ENCODE results near the gene MLLT6.

MLLT6 gene

DNA sequence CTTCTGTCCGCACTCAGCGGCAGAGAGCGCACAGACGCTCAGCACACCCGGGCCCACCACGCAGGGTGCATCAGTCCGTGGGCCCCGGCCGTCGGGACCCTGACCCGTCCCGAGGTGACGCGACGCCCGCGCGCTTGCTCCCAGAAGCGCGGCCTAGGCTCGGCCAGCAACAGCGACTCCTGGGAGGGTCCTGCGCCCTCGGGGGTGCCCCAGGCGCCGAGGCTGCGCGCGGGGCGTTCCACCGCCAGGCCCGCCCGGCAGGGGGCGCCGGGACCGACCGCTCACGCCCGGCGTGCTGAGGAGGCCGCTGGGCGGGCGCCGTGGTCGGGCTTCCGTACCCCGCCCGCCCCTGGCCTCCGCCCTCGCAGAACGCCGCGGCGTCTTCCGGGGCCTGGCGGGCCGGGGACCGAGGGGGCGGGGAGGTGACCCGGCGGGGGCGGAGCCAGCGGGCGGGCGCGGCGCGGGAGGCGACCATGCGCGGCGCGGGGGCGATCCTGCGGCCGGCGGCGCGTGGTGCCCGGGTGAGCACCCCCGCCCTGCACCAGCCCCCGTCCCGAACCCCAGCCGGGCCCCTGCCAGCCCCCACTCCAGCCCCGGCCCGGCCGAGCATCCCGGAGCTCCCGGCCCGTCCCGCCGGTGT is 24.9 kb downstream of the MLLT6 start, which contains the start of gene CISD3:
Gene CISD3 (plus strand): TSS at position 456 of the 640 bp plus-strand sequence. CDS start 18 bp downstream, at position 474.
- peak within 1 kb of the TSS; percentile 85 for H3K4me3 ChIP-seq (ENCODE audit: low read length)
- DNase-seq (ENCODE audit: low read depth) = peak; percentile 83
- TF ChIP-seq, protein P1, sequence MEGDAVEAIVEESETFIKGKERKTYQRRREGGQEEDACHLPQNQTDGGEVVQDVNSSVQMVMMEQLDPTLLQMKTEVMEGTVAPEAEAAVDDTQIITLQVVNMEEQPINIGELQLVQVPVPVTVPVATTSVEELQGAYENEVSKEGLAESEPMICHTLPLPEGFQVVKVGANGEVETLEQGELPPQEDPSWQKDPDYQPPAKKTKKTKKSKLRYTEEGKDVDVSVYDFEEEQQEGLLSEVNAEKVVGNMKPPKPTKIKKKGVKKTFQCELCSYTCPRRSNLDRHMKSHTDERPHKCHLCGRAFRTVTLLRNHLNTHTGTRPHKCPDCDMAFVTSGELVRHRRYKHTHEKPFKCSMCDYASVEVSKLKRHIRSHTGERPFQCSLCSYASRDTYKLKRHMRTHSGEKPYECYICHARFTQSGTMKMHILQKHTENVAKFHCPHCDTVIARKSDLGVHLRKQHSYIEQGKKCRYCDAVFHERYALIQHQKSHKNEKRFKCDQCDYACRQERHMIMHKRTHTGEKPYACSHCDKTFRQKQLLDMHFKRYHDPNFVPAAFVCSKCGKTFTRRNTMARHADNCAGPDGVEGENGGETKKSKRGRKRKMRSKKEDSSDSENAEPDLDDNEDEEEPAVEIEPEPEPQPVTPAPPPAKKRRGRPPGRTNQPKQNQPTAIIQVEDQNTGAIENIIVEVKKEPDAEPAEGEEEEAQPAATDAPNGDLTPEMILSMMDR (IDR thresholded peaks at IDR 0.05; ENCODE audit: insufficient read depth, low read depth, low read length, missing control alignments) = peak; percentile 13

DNA sequence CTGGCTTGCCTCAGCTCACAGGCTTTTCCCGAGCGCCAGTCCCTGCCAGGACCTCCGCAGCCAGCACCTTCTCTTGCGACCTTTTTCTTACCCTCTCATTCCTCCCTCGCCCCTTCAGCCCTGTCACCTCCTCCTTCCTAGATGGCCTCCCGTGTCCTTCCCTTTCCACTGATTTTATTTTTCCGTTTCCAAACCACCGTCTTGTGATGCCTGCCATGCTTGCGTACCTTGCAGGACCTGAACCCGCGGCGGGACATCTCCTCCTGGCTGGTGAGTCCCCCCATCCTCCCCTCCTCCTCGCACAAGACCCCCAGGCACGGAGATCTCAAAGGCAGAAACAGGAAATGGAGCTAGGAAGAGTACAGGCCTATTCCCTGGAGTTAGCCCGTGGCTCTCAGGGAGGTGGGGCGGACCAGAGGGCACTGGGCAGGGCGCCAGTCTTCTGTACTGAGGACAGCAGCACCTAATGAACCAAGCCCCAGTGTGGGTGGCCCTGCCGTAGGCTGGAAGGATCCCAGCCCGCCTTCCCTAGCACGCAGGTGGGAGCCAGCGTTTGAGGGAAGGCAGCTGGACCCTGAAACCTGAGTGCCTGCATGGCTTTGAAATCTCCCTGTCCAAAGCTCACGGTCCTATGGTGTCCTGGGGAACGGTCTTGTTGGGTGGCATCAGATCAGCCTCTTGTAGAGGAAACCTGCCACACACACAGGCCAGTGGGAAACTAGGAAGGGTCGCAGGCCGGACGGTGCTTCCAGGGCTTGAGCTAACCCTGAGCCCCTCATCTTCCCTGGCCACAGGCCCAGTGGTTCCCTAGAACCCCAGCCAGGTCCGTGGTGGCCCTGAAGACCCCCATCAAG is 25.7 kb downstream of the MLLT6 start:
- peak overlapping the region; percentile 85 for H3K4me3 ChIP-seq (ENCODE audit: low read length)
- DNase-seq (ENCODE audit: low read depth) = peak; percentile 39
- TF ChIP-seq, protein P1 (IDR thresholded peaks at IDR 0.05; ENCODE audit: insufficient read depth, low read depth, low read length, missing control alignments) = no peak

DNA sequence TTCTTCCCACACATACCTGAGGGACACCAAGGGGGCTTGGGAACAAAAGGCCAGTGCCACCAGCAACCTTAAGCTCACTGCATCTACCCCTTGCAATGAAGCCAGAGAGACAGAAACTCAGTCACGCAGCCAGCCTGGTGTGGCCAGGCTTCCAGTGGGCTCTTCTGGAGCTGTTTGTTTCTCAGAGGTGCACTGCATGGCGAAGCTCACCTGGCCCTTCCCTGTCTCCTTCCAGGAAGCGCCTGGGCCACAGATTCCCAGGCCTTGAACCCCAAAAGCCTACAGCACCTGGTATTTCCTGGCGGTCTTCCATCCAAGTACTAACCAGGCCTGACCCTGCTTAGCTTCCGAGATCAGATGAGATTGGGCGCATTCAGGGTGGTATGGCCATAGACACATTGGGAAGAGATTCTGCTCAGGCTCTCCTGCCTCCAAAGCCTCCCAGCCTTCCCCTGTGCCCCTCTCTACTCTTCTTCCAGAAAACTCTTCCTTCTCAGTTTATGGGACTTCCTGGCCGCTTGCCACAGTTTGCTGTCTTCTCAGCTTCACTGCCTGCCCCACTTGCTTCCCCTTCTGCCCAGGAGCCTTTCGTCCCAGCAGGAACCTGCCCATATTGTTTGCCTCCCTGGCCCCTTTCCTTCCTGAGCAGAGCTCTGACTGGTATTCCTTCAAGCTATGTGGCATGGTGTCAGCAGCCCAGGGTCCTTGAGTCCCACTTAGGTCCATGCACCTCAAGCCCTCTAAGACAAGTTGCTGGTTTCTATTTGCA is 26.6 kb downstream of the MLLT6 start:
- H3K4me3 ChIP-seq (ENCODE audit: low read length) = no peak overlapping the region
- TF ChIP-seq, protein P1 (IDR thresholded peaks at IDR 0.05; ENCODE audit: insufficient read depth, low read depth, low read length, missing control alignments) = no peak
- DNase-seq (ENCODE audit: low read depth) = no peak

DNA sequence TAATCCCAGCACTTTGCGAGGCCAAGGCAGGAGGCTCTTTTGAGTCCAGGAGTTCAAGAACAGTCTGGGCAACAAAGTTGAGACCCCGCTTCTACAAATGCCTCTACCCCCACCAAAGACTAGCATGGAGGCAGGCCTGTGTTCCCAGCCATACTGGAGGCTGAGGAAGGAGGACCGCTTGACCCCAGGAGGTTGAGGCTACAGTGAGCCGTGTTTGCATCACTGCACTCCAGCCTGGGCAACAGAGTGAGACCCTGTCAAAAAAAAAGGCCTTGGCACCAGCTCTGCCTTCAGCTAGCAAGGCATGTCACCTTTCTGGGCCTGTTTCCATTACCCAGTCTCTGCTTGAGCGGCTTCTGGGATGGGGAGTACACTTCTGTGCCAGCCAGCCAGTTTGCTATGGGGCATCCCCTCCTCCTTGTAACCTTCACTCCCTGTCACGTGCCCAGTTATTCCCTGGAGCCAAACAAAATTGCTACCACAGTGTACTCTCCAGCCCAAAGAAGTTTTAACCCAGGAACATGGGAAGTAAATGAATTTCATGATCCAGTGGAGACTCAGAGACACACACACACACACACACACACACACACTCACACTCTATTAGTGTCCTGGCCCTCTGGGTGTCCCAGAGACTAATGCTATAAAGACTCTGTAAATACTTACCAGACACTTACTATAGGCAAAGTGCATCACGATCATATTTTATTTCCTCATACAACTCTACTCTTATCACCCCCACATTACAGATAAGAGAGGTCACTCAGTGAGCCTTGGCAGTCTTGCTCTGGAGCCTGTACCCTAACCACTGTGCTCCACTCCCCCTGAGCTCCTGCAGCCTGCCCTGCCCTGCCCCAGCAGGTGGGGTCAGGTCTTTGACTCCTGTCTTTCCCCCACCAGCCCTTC is 27.6 kb downstream of the MLLT6 start:
- H3K4me3 ChIP-seq (ENCODE audit: low read length) = no peak overlapping the region
- TF ChIP-seq, protein P1 (IDR thresholded peaks at IDR 0.05; ENCODE audit: insufficient read depth, low read depth, low read length, missing control alignments) = no peak

DNA sequence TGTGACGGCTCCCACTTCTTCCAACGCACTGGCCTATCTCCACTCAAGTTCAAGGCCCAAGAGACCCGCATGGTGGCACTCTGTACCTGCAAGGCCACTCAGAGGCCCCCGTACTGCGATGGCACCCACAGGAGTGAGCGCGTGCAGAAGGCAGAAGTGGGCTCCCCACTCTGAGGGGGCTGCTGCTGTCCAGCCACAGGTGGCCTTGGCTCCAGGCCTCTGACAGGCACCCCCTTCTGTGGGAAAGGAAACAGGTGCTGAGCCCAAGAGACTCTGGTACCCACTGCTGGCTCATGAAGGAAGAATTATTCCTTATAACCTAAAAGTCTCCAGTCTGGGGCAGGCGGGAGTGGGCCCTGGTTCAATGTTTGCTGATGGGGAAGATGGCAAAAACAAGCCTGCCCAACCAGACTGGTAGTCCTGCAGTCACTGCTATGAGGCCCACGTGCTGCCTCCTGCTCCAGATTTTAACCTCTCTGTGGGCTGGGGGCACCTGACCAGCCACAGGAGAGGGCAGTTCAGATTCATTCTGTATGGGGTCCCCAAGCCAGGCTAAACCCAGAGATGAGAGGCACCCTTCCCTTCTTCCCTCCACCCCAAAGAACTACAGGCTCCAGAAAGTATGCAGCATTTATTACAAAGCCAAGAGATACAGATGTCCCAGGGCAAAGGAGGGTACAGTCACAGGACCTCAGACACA is 28.4 kb downstream of the MLLT6 start:
- no peak for DNase-seq (ENCODE audit: low read depth)
- TF ChIP-seq, protein P1 (IDR thresholded peaks at IDR 0.05; ENCODE audit: insufficient read depth, low read depth, low read length, missing control alignments) = no peak
- no peak overlapping the region for H3K4me3 ChIP-seq (ENCODE audit: low read length)

More for the DNA sequence above, 27.6 kb downstream of the MLLT6 start:
- DNase-seq (ENCODE audit: low read depth) = no peak

Data from epithelial cell of esophagus (primary cell).